Endothelial cell of umbilical vein (primary cell): Measurements from ENCODE around the gene IER3IP1. TPM values are rescaled to one million over a fixed set of nuclear protein-coding genes. Genes with fewer than 3 reads are reported as not detected.

ENCODE experiments used
- BruUV-seq: library from RNA; stranded (reverse); fragments of 400-500 nt; replicated peaks from 2 replicates; lab custom pipeline; 2021; lab: Mats Ljungman, UMichigan
- CTCF ChIA-PET: fragments of 300-600, 350-600 bp; sonication (Branson Sonifier 250); formaldehyde crosslinking; loops from one replicate; lab custom pipeline; 2021; ENCODE audit warnings: antibody characterized with exemption, inconsistent platforms; lab: Charles Lee
- POLR2A ChIA-PET: fragments of 300-600, 350-600 bp; sonication (Branson Sonifier 250); formaldehyde crosslinking; loops from one replicate; lab custom pipeline; 2021; ENCODE audit warnings: antibody characterized with exemption, inconsistent platforms; lab: Charles Lee
- DNase-seq: peaks from one replicate; pipeline ENCODE4 v3.0.0-alpha.2; 2011; ENCODE audit warnings: low read depth, low spot score
- FAIRE-seq: peaks from 2 replicates; lab custom pipeline; 2011; peaks lifted over from hg19 to GRCh38; lab: Jason Lieb, UNC
- H2AFZ ChIP-seq: 2 replicates; pipeline ENCODE4 v1.6.0; 2012; ENCODE audit warnings: low read depth, low read length, control low read depth, inconsistent platforms
- H3K27ac ChIP-seq: 2 replicates; pipeline ENCODE4 v1.5.1; 2011; ENCODE audit warnings: low read depth, mild to moderate bottlenecking, control low read depth, low read length, moderate library complexity; ENCODE audit not compliant: insufficient read depth
- H3K27me3 ChIP-seq, 2 experiments: 2 replicates each; pipeline versions ENCODE4 v1.6.0 to v1.6.1; 2011; ENCODE audit warnings: low read length in 2 of 2, mixed read lengths in 1 of 2; ENCODE audit not compliant: control insufficient read depth in 2 of 2, insufficient read depth in 2 of 2
- H3K36me3 ChIP-seq, 2 experiments: 2 replicates in 1 of 2; 3 replicates in 1 of 2; pipeline ENCODE4 v1.5.1; 2011; ENCODE audit warnings: low read length in 2 of 2, mild to moderate bottlenecking in 1 of 2, moderate library complexity in 1 of 2; ENCODE audit not compliant: control insufficient read depth in 2 of 2, insufficient read depth in 2 of 2; ENCODE audit errors: extremely low read depth in 1 of 2
- H3K4me1 ChIP-seq: 3 replicates; pipeline ENCODE4 v1.5.1; 2011; ENCODE audit warnings: mild to moderate bottlenecking, low read length; ENCODE audit not compliant: control insufficient read depth, insufficient read depth; ENCODE audit errors: extremely low read depth
- H3K4me2 ChIP-seq: 2 replicates; pipeline ENCODE4 v1.6.1; 2011; ENCODE audit warnings: low read length, control low read depth, mixed read lengths; ENCODE audit not compliant: insufficient read depth
- H3K4me3 ChIP-seq, 3 experiments: fragments of 200-600 bp in 1 of 3; sonication (generic), shearing (Covaris generic) in 1 of 3; replicated peaks in 1 of 3; 2 replicates each; pipeline ENCODE4 v1.5.1; 2011 to 2016; ENCODE audit warnings: control low read depth in 3 of 3, low read length in 3 of 3, mild to moderate bottlenecking in 2 of 3, inconsistent platforms in 1 of 3, low read depth in 1 of 3, moderate library complexity in 1 of 3; ENCODE audit not compliant: insufficient read depth in 1 of 3
- H3K79me2 ChIP-seq: 2 replicates; pipeline ENCODE4 v1.6.0; 2012; ENCODE audit warnings: low read length, inconsistent platforms; ENCODE audit not compliant: control insufficient read depth, insufficient read depth
- H3K9ac ChIP-seq: replicated peaks from 2 replicates; pipeline ENCODE3; 2011; ENCODE audit warnings: low read length, control low read depth; ENCODE audit not compliant: insufficient read depth; ENCODE audit errors: extremely low read depth
- H3K9me1 ChIP-seq: replicated peaks from 3 replicates; pipeline ENCODE4 v1.6.0; 2011; ENCODE audit warnings: mild to moderate bottlenecking, low read length; ENCODE audit not compliant: control insufficient read depth, insufficient read depth; ENCODE audit errors: extremely low read depth
- H3K9me3 ChIP-seq: replicated peaks from 2 replicates; pipeline ENCODE4 v1.5.1; 2012; ENCODE audit warnings: low read length, inconsistent platforms; ENCODE audit not compliant: control insufficient read depth, insufficient read depth
- H4K20me1 ChIP-seq: replicated peaks from 2 replicates; pipeline ENCODE3; 2011; ENCODE audit warnings: mild to moderate bottlenecking, low read length; ENCODE audit not compliant: control insufficient read depth, insufficient read depth; ENCODE audit errors: extremely low read depth
- CTCF ChIP-seq, 2 donors: IDR thresholded peaks; 1 replicate in 1 of 2; 2 replicates in 1 of 2; pipeline ENCODE4 v1.5.1; 2011; ENCODE audit warnings: low read length in 2 of 2, mild to moderate bottlenecking in 2 of 2, moderate library complexity in 2 of 2, control low read depth in 1 of 2, inconsistent platforms in 1 of 2, low read depth in 1 of 2; ENCODE audit not compliant: insufficient read depth in 1 of 2; ENCODE audit errors: extremely low read depth in 1 of 2
- EZH2 ChIP-seq: IDR thresholded peaks from 2 replicates; pipeline ENCODE4 v1.6.1; 2012; ENCODE audit warnings: borderline replicate concordance, low read depth, mild to moderate bottlenecking, moderate library complexity, low read length, inconsistent platforms; ENCODE audit not compliant: severe bottlenecking
- FOS ChIP-seq: IDR thresholded peaks from 2 replicates; pipeline ENCODE4 v1.6.1; 2011; ENCODE audit warnings: mild to moderate bottlenecking, low read length, moderate library complexity, borderline replicate concordance; ENCODE audit not compliant: insufficient read depth
- GATA2 ChIP-seq: IDR thresholded peaks from 2 replicates; pipeline ENCODE4 v1.7.0; 2011; ENCODE audit warnings: low read depth, mild to moderate bottlenecking, moderate library complexity, mixed read lengths, low read length; ENCODE audit not compliant: insufficient read length, insufficient read depth
- JUN ChIP-seq: IDR thresholded peaks from 2 replicates; pipeline ENCODE4 v1.6.1; 2011; ENCODE audit warnings: borderline replicate concordance, low read depth; ENCODE audit not compliant: insufficient read length, insufficient read depth
- MAX ChIP-seq: IDR thresholded peaks from 2 replicates; pipeline ENCODE4 v1.6.1; 2011; ENCODE audit not compliant: insufficient read depth, insufficient read length
- MYC ChIP-seq: IDR thresholded peaks from one replicate; pipeline ENCODE4 v1.6.1; 2011; ENCODE audit warnings: mild to moderate bottlenecking, low read depth, low read length
- POLR2A ChIP-seq: IDR thresholded peaks from 2 replicates; pipeline ENCODE4 v1.6.1; 2012; ENCODE audit warnings: low read depth, mild to moderate bottlenecking, control low read depth, low read length
- POLR2AphosphoS5 ChIP-seq: IDR thresholded peaks from 2 replicates; pipeline ENCODE4 v1.6.1; 2012; ENCODE audit warnings: low read depth, mild to moderate bottlenecking, control low read depth, low read length, moderate library complexity; ENCODE audit not compliant: insufficient read depth
- dilution Hi-C: fragments of 300-500 bp; cut with MboI; formaldehyde crosslinking; loops from one replicate; pipeline ENCODE4 v1.15.0; 2019; ENCODE audit warnings: low sequenced_read_pairs; ENCODE audit not compliant: extremely low pct_ligation_motif_present
- intact Hi-C: fragments of 100-400 bp; cut with micrococcal nuclease; formaldehyde crosslinking; loops from one replicate; pipeline ENCODE4 v1.10.0; 2022
- polyA plus RNA-seq, 4 experiments: library from polyadenylated mRNA; depleted of rRNA in 3 of 4; stranded (reverse) in 3 of 4; unstranded in 1 of 4; fragments of >200 nt; gene quantifications; 2 replicates each; pipeline versions ENCODE4 v1.2.1 to v1.2.3, GENCODE V29; 2011 to 2012; ENCODE audit warnings: missing spikeins in 1 of 4
- total RNA-seq: library from RNA; stranded (reverse); gene quantifications from 2 replicates; pipeline ENCODE4 v1.2.3, GENCODE V29; 2021

IER3IP1 gene
- total and polyA plus RNA-seq, 2 donors (not counting 3 experiments of a cell fraction or from before 2014, with no cell fraction given): 9.6 to 14.2 TPM

GRCh38 chr18:47141289-47141688, 34.9 kb downstream of the IER3IP1 start:
- no peak for DNase-seq
- FAIRE-seq: no peak
- Histone ChIP-seq H3K27ac (no peak overlapping the region), H3K79me2 (peaks cover 12% of the 10 kb centered on the region), H4K20me1 (no peaks in the 10 kb centered on the region), H3K9ac (no peak overlapping the region), H3K4me2 (no peak overlapping the region), H3K27me3 (no peaks in the 10 kb centered on the region), H3K4me3 (no peak overlapping the region), H3K9me1 (no peaks in the 10 kb centered on the region), H3K36me3 (no peaks in the 10 kb centered on the region), H2AFZ (no peak overlapping the region), H3K4me1 (no peaks in the 10 kb centered on the region), H3K9me3 (no peaks in the 10 kb centered on the region)
- TF ChIP-seq MAX (no peak), GATA2 (no peak), JUN (no peak), POLR2A (no peak), EZH2 (no peak), CTCF (IDR thresholded peaks at IDR 0.05; ENCODE audit: extremely low read depth in 1 of 2, insufficient read depth in 1 of 2, low read depth in 1 of 2, low read length in 2 of 2) (no peak), MYC (no peak), FOS (no peak), POLR2AphosphoS5 (no peak)
- dilution Hi-C loops: no loop called here
- CTCF ChIA-PET: no interaction called here
- POLR2A ChIA-PET: no interaction called here
- intact Hi-C loops: loop anchor here (1.0 kb wide), 1 partner anchor 8 kb away; no protein-coding TSS in a partner anchor
- BruUV-seq: no TSS peak
